HG02885 (cell line): ENCODE measurements around the gene BCL2.

Source experiments
- ATAC-seq: cut with Tn5 transposase; IDR thresholded peaks from one replicate; pipeline ENCODE4 v1.9.1; 2021; ENCODE audit warnings: mild to moderate bottlenecking; ENCODE audit not compliant: unreplicated experiment, poor library complexity

The BCL2 gene

DNA sequence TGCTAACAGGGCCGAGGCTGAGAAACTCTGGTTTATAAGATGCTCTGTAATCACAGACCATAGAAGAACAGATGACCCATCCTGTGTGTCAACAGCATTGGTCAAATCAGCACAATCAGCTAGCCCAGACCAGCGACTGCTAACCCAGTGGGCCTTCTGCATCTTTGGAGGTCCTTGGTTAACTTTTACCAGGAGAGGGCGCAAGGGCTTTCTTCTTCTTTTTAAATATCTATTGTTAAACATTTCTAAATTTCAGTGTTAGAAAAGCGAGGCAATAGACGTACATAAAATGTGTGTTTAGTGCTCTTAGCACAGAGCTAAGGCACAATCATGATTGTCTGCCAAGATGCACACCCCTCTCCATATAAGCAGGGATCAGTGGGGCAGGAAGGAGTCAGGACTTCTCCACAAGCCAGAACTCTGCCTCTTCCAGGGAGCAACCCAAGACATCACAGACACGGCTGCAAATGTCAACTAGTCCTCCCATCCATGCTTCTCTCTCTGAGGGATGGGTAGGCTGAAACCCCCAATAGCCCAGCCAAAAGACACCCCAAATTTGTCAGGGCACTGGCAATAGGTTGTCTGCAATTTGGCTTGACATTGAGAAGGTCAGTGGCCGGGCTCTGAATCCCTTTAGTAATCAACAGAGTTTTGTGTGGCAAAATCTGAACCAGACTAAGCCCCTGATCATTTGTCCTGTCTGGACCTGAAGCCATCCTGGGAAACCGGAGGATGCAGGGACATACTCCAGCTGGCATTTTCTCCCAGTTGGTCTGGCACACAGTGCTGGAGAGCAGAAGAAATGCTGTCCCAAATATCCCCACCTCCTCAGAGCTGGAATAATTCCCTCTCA, 188.2 kb downstream of the BCL2 start:
- ATAC-seq, result no peak

GRCh38 chr18:63130176-63130575, 189.4 kb downstream of the BCL2 start:
- no peak for ATAC-seq

DNA sequence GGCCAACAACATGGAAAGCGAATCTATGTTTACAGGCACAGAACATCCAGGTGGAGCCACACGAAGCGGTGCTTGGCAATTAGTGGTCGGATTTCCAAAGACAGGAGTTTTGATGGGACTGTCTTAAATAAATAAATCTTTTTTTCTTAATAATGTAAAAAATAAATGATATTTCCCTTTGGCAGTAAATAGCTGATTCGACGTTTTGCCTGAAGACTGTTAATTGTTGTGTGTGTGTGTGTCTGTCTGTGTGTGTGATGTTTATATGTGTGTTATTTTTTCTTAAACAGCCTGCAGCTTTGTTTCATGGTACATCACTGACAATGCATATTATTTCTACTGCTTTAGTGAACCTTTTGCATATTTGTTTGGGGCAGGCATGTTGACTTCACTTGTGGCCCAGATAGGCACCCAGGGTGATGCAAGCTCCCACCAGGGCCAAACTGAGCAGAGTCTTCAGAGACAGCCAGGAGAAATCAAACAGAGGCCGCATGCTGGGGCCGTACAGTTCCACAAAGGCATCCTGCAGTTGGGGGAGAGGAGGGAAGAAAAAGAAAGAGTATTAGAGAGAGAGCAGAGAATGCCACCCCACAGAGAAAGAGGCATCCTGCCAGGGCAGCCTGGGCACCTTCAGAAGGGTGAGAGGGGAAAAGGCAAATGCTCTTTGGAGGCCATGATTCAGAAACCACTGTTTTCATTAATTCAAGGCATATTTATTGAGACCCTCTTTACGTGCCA, 191.2 kb downstream of the BCL2 start:
- no peak for ATAC-seq

- ATAC-seq, result no peak
These were observed 193.2 kb downstream of the BCL2 start for GRCh38 chr18:63126134-63127069.

- no peak for ATAC-seq
These were observed 198.9 kb downstream of the BCL2 start for GRCh38 chr18:63120620-63121019.

DNA sequence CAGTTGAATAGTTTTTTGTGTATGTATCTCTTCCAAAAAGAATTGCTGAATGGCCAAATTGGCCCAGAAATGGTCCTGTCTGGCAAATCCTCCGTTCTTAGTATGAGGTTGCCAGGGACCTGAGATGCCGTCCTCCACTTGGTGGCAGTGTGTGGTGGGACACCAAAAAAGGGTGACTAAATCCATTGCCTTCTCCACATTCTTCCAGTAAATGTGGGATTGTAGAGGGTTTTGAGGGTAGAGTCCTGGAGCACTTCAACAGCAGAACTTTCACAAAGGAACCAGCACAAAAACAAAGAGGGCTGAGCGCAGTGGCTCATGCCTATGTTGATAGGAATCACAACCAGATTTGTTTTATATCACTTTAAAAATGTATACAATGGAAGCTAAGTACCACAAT, 199.9 kb downstream of the BCL2 start:
- no peak for ATAC-seq

- no peak for ATAC-seq
These were observed 205.5 kb downstream of the BCL2 start for GRCh38 chr18:63113899-63114565.

DNA sequence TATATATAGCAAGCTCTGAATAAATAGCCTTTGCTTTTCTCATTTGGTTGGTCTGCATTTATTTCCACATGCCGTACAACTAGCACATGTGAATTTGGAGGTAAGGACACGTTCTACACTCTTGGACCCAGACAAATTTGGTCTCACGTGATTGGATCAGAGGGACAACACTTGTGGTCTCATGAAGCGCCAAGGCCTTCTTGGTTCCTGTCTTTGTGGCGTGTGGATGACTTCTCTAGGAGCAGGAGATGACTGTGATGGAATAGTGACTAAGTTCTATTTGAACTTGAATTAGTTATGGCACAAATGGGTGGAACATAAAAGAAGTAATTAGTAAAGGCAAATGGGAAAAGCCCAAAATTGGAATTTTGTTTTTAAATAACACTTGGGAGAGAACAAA, 206.9 kb downstream of the BCL2 start:
- ATAC-seq, result no peak

DNA sequence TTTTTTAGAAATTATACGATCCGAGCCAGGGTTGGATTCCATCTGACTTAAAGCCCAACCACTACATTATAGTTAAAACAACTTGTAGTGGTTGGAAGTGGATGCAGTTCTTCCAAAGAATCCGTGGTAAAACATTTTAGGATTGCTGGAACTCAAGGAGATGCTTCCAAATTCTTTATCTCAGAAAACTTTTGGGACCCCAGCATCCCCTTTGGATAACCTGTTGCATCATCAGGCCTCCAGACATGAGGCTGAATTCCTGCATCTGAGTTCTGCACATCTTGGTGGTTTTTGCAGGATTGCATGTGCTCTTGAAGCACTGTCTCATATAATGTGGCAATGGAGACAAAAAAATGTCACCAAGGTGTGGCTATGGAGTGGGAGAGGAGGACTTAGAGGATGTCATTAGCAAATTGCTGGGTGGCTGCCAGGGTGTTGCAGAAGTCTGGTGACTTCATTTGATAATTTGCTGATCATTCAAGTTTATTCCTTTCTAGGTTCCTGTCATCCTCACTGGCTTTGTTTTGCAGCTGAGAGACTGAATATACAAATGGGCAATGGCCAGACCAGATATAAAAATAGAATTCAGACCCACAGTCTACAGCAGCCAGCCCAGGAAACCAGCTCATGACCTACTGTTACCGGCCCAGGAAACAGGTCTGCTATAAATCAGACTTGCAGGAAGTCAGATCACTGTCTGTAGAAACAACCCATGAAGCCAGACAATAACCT, 207.7 kb downstream of the BCL2 start:
- ATAC-seq, result peak; percentile 67

DNA sequence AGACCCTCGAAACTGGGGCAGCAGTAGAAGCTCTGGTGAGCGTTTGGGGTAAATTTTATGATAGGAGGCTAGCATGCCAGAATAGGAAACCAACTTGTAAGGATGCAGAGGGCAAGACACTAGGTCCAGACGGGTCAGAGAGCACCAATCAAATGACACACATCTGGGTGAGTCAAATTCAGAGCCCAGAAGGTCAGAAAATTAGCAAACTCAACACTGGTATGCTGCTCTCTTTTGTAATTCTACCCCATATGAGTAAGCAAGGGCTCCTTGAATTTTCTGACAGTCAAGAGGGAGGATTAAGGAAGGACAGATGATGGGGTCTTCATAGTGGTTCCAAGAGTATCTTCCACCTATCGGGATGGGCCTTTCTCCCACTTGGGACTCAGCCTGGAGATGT, 209.8 kb downstream of the BCL2 start:
- no peak for ATAC-seq

- no peak for ATAC-seq
These were observed 210.5 kb downstream of the BCL2 start for GRCh38 chr18:63109022-63109421.

GRCh38 chr18:63107931-63108330, 211.6 kb downstream of the BCL2 start:
- ATAC-seq, result no peak

GRCh38 chr18:63107171-63107845, 212.3 kb downstream of the BCL2 start:
- ATAC-seq, result peak; percentile 54

DNA sequence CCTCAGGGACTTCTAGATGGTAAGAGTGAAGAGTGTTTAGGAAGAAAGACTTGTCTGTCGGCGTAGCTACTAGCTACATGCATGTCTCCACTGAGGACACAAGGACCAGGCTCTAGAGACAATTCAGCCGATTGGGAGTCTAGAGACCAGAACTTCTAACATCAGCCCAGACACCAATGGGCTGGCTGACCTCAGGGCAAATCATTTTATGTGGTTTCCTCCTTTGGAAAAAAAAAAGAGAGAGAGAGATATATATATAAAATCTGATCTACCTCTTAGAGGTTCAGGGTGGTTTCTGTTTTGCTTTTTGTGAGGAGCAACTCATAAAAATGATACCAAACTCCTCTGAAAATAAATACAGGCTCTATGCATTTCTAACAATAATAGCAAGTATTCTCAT, 212.8 kb downstream of the BCL2 start:
- peak; percentile 39 for ATAC-seq

DNA sequence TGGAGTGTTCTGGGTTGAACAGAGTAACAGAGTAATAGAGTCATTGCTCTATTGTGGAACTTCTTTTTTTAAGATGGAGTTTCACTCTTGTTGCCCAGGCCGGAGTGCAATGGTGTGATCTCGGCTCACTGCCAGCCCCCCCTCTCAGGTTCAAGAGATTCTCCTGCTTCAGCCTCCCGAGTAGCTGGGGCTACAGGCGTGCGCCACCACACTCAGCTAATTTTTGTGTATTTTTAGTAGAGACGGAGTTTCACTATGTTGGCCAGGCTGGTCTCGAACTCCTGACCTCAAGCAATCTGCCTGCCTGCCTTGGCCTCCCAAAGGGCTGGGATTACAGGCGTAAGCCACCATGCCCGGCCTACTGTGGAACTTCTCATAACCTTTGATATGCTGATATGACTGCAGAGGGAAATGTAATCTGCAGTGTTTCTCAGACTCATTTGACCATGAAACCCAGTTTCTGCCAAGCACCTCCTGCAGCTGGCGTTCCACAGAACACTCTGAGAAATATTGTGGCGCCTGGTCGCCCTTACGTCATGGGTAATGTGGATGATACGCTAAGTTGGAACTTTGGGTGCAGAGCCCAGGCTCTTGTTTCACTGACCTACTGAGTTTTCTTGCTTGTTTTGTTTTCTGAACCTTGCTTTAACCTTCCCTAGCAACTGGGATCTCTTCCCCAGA, 213.8 kb downstream of the BCL2 start:
- ATAC-seq, result peak; percentile 66

GRCh38 chr18:63104868-63105267, 214.7 kb downstream of the BCL2 start:
- no peak for ATAC-seq

- ATAC-seq, result no peak
These were observed 216.4 kb downstream of the BCL2 start for GRCh38 chr18:63102941-63103744.
